HEK293 (cell line): ENCODE results near the gene CEACAM6.

ENCODE experiments used
- FEZF1 ChIP-seq: fragments of 450-650 bp; formaldehyde crosslinking; IDR thresholded peaks from 2 replicates; pipeline ENCODE4 v1.5.1; 2016; ENCODE audit warnings: missing biosample characterization, missing genetic modification characterization
- GLIS1 ChIP-seq: fragments of 450-650 bp; formaldehyde crosslinking; IDR thresholded peaks from 2 replicates; pipeline ENCODE4 v1.5.1; 2016; ENCODE audit warnings: missing biosample characterization, missing genetic modification characterization
- GLIS2 ChIP-seq: fragments of 450-650 bp; formaldehyde crosslinking; IDR thresholded peaks from 2 replicates; pipeline ENCODE4 v1.5.1; 2016; ENCODE audit warnings: missing biosample characterization, missing genetic modification characterization
- HOXA7 ChIP-seq: sonication (generic); formaldehyde crosslinking; IDR thresholded peaks from 2 replicates; pipeline ENCODE4 v1.8.1; 2022; ENCODE audit warnings: missing genetic modification reagents, borderline replicate concordance
- HOXC10 ChIP-seq: sonication (generic); formaldehyde crosslinking; IDR thresholded peaks from 2 replicates; pipeline ENCODE4 v1.8.1; 2023; ENCODE audit warnings: mild to moderate bottlenecking, missing genetic modification reagents
- MYNN ChIP-seq: fragments of 450-650 bp; formaldehyde crosslinking; IDR thresholded peaks from 2 replicates; pipeline ENCODE4 v1.5.1; 2016; ENCODE audit warnings: missing biosample characterization, missing genetic modification characterization, borderline replicate concordance
- OSR2 ChIP-seq: fragments of 450-650 bp; formaldehyde crosslinking; IDR thresholded peaks from 2 replicates; pipeline ENCODE4 v1.5.1; 2016; ENCODE audit warnings: missing biosample characterization, missing genetic modification characterization
- SCRT2 ChIP-seq: fragments of 450-650 bp; formaldehyde crosslinking; IDR thresholded peaks from 2 replicates; pipeline ENCODE4 v1.5.1; 2016; ENCODE audit warnings: missing biosample characterization, missing genetic modification characterization
- SETDB1 ChIP-seq: IDR thresholded peaks from one replicate; pipeline ENCODE4 v1.6.1; 2017; ENCODE audit warnings: mild to moderate bottlenecking, low read length, moderate library complexity, mixed read lengths; ENCODE audit not compliant: insufficient read length
- ZBTB1 ChIP-seq: fragments of 450-650 bp; formaldehyde crosslinking; IDR thresholded peaks from 2 replicates; pipeline ENCODE4 v1.5.1; 2016; ENCODE audit warnings: missing biosample characterization, missing genetic modification characterization
- ZFHX2 ChIP-seq: fragments of 450-650 bp; formaldehyde crosslinking; conservative IDR thresholded peaks from 2 replicates; pipeline ENCODE4 v1.5.1; 2016; ENCODE audit warnings: missing biosample characterization, missing genetic modification characterization
- ZFP3 ChIP-seq: fragments of 450-650 bp; formaldehyde crosslinking; IDR thresholded peaks from 2 replicates; pipeline ENCODE4 v1.5.1; 2016; ENCODE audit warnings: low read depth, missing biosample characterization, missing genetic modification characterization
- ZFP37 ChIP-seq: fragments of 450-650 bp; formaldehyde crosslinking; IDR thresholded peaks from 2 replicates; pipeline ENCODE4 v1.5.1; 2016; ENCODE audit warnings: missing biosample characterization, missing genetic modification characterization
- ZNF2 ChIP-seq: fragments of 450-650 bp; formaldehyde crosslinking; IDR thresholded peaks from 2 replicates; pipeline ENCODE4 v1.5.1; 2016; ENCODE audit warnings: missing biosample characterization, missing genetic modification characterization
- ZNF211 ChIP-seq: fragments of 450-650 bp; formaldehyde crosslinking; IDR thresholded peaks from 2 replicates; pipeline ENCODE4 v1.5.1; 2016; ENCODE audit warnings: low read depth, missing biosample characterization, missing genetic modification characterization
- ZNF221 ChIP-seq: fragments of 450-650 bp; formaldehyde crosslinking; IDR thresholded peaks from 2 replicates; pipeline ENCODE4 v1.5.1; 2017; ENCODE audit warnings: missing biosample characterization, missing genetic modification characterization, borderline replicate concordance
- ZNF302 ChIP-seq: fragments of 450-650 bp; formaldehyde crosslinking; IDR thresholded peaks from 2 replicates; pipeline ENCODE4 v1.5.1; 2016; ENCODE audit warnings: missing biosample characterization, missing genetic modification characterization, low read depth
- ZNF416 ChIP-seq: fragments of 450-650 bp; formaldehyde crosslinking; IDR thresholded peaks from 2 replicates; pipeline ENCODE4 v1.5.1; 2016; ENCODE audit warnings: missing biosample characterization, missing genetic modification characterization
- ZNF548 ChIP-seq: fragments of 450-650 bp; formaldehyde crosslinking; IDR thresholded peaks from 2 replicates; pipeline ENCODE4 v1.5.1; 2016; ENCODE audit warnings: missing biosample characterization, missing genetic modification characterization
- ZNF610 ChIP-seq: fragments of 450-650 bp; formaldehyde crosslinking; IDR thresholded peaks from 2 replicates; pipeline ENCODE4 v1.5.1; 2016; ENCODE audit warnings: missing biosample characterization, missing genetic modification characterization, borderline replicate concordance
- ZNF658 ChIP-seq: fragments of 450-650 bp; formaldehyde crosslinking; IDR thresholded peaks from 2 replicates; pipeline ENCODE4; 2016; ENCODE audit warnings: missing biosample characterization, missing genetic modification characterization
- ZNF664 ChIP-seq: fragments of 450-650 bp; formaldehyde crosslinking; IDR thresholded peaks from 2 replicates; pipeline ENCODE4 v1.5.1; 2016; ENCODE audit warnings: missing biosample characterization, missing genetic modification characterization
- ZNF777 ChIP-seq: fragments of 450-650 bp; formaldehyde crosslinking; IDR thresholded peaks from 2 replicates; pipeline ENCODE4 v1.5.1; 2017; ENCODE audit warnings: missing biosample characterization, missing genetic modification characterization, borderline replicate concordance
- TF ChIP-seq, protein P1 (sequence below): fragments of 450-650 bp; formaldehyde crosslinking; IDR thresholded peaks from 2 replicates; pipeline ENCODE4 v1.5.1; 2016; ENCODE audit warnings: missing biosample characterization, missing genetic modification characterization
- TF ChIP-seq, protein P2 (sequence below): fragments of 450-650 bp; formaldehyde crosslinking; IDR thresholded peaks from 2 replicates; pipeline ENCODE4; 2016; ENCODE audit warnings: missing biosample characterization, missing genetic modification characterization
- TF ChIP-seq, protein P3 (sequence below): fragments of 450-650 bp; formaldehyde crosslinking; IDR thresholded peaks from 2 replicates; pipeline ENCODE4 v1.5.1; 2017; ENCODE audit warnings: missing biosample characterization, missing genetic modification characterization
- TF ChIP-seq, protein P4 (sequence below): fragments of 450-650 bp; formaldehyde crosslinking; IDR thresholded peaks from 2 replicates; pipeline ENCODE4 v1.5.1; 2016; ENCODE audit warnings: missing biosample characterization, missing genetic modification characterization
- TF ChIP-seq, protein P5 (sequence below): fragments of 450-650 bp; formaldehyde crosslinking; optimal IDR thresholded peaks from 2 replicates; pipeline ENCODE3; 2016; ENCODE audit warnings: missing biosample characterization, mild to moderate bottlenecking, missing genetic modification characterization
- TF ChIP-seq, protein P6 (sequence below): sonication (generic); formaldehyde crosslinking; IDR thresholded peaks from 2 replicates; pipeline ENCODE4 v1.8.1; 2022; ENCODE audit warnings: mild to moderate bottlenecking, moderate library complexity, missing genetic modification reagents
- TF ChIP-seq, protein P7 (sequence below): fragments of 450-650 bp; formaldehyde crosslinking; IDR thresholded peaks from 2 replicates; pipeline ENCODE4 v1.5.1; 2016; ENCODE audit warnings: missing biosample characterization, missing genetic modification characterization

The CEACAM6 gene

DNA sequence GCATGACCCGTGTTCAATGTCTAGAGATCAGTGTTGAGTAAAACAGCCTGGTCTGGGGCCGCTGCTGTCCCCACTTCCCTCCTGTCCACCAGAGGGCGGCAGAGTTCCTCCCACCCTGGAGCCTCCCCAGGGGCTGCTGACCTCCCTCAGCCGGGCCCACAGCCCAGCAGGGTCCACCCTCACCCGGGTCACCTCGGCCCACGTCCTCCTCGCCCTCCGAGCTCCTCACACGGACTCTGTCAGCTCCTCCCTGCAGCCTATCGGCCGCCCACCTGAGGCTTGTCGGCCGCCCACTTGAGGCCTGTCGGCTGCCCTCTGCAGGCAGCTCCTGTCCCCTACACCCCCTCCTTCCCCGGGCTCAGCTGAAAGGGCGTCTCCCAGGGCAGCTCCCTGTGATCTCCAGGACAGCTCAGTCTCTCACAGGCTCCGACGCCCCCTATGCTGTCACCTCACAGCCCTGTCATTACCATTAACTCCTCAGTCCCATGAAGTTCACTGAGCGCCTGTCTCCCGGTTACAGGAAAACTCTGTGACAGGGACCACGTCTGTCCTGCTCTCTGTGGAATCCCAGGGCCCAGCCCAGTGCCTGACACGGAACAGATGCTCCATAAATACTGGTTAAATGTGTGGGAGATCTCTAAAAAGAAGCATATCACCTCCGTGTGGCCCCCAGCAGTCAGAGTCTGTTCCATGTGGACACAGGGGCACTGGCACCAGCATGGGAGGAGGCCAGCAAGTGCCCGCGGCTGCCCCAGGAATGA, 48.4 kb upstream of the CEACAM6 start (continued):
- TF ChIP-seq, protein P1, sequence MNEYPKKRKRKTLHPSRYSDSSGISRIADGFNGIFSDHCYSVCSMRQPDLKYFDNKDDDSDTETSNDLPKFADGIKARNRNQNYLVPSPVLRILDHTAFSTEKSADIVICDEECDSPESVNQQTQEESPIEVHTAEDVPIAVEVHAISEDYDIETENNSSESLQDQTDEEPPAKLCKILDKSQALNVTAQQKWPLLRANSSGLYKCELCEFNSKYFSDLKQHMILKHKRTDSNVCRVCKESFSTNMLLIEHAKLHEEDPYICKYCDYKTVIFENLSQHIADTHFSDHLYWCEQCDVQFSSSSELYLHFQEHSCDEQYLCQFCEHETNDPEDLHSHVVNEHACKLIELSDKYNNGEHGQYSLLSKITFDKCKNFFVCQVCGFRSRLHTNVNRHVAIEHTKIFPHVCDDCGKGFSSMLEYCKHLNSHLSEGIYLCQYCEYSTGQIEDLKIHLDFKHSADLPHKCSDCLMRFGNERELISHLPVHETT (tag by site-specific recombination), result 0 out of 2 replicates have a peak, but pooled peaks have one; percentile 52
- TF ChIP-seq, protein P2, sequence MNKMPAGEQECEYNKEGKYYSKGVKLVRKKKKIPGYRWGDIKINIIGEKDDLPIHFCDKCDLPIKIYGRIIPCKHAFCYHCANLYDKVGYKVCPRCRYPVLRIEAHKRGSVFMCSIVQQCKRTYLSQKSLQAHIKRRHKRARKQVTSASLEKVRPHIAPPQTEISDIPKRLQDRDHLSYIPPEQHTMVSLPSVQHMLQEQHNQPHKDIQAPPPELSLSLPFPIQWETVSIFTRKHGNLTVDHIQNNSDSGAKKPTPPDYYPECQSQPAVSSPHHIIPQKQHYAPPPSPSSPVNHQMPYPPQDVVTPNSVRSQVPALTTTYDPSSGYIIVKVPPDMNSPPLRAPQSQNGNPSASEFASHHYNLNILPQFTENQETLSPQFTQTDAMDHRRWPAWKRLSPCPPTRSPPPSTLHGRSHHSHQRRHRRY (tag by site-specific recombination), result no peak
- peak; percentile 100 for TF ChIP-seq SCRT2 (tag by site-specific recombination)
- no peak for TF ChIP-seq ZNF610 (tag by site-specific recombination)
- no peak; the same call in 1 of the 2 replicates for TF ChIP-seq ZNF777
- no peak for TF ChIP-seq ZNF658 (tag by site-specific recombination)
- peak; percentile 92 for TF ChIP-seq ZFP37 (tag by site-specific recombination)
- TF ChIP-seq ZNF548, result no peak
- TF ChIP-seq, protein P3, sequence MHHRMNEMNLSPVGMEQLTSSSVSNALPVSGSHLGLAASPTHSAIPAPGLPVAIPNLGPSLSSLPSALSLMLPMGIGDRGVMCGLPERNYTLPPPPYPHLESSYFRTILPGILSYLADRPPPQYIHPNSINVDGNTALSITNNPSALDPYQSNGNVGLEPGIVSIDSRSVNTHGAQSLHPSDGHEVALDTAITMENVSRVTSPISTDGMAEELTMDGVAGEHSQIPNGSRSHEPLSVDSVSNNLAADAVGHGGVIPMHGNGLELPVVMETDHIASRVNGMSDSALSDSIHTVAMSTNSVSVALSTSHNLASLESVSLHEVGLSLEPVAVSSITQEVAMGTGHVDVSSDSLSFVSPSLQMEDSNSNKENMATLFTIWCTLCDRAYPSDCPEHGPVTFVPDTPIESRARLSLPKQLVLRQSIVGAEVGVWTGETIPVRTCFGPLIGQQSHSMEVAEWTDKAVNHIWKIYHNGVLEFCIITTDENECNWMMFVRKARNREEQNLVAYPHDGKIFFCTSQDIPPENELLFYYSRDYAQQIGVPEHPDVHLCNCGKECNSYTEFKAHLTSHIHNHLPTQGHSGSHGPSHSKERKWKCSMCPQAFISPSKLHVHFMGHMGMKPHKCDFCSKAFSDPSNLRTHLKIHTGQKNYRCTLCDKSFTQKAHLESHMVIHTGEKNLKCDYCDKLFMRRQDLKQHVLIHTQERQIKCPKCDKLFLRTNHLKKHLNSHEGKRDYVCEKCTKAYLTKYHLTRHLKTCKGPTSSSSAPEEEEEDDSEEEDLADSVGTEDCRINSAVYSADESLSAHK (tag by site-specific recombination), result no peak
- TF ChIP-seq ZFHX2, result peak; percentile 100
- TF ChIP-seq ZNF211 (tag by site-specific recombination), result no peak
- no peak for TF ChIP-seq SETDB1
- no peak for TF ChIP-seq FEZF1 (tag by site-specific recombination)
- TF ChIP-seq, protein P4, sequence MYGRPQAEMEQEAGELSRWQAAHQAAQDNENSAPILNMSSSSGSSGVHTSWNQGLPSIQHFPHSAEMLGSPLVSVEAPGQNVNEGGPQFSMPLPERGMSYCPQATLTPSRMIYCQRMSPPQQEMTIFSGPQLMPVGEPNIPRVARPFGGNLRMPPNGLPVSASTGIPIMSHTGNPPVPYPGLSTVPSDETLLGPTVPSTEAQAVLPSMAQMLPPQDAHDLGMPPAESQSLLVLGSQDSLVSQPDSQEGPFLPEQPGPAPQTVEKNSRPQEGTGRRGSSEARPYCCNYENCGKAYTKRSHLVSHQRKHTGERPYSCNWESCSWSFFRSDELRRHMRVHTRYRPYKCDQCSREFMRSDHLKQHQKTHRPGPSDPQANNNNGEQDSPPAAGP (tag by site-specific recombination), result peak; percentile 86
- no peak for TF ChIP-seq HOXC10
- TF ChIP-seq ZBTB1 (tag by site-specific recombination), result no peak
- TF ChIP-seq, protein P5, sequence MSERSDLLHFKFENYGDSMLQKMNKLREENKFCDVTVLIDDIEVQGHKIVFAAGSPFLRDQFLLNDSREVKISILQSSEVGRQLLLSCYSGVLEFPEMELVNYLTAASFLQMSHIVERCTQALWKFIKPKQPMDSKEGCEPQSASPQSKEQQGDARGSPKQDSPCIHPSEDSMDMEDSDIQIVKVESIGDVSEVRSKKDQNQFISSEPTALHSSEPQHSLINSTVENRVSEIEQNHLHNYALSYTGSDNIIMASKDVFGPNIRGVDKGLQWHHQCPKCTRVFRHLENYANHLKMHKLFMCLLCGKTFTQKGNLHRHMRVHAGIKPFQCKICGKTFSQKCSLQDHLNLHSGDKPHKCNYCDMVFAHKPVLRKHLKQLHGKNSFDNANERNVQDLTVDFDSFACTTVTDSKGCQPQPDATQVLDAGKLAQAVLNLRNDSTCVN (tag by site-specific recombination), result peak; percentile 26
- no peak for TF ChIP-seq ZFP3
- no peak for TF ChIP-seq HOXA7
- TF ChIP-seq MYNN (tag by site-specific recombination), result no peak
- peak; percentile 82 for TF ChIP-seq GLIS1
- TF ChIP-seq OSR2, result no peak
- TF ChIP-seq, protein P6, sequence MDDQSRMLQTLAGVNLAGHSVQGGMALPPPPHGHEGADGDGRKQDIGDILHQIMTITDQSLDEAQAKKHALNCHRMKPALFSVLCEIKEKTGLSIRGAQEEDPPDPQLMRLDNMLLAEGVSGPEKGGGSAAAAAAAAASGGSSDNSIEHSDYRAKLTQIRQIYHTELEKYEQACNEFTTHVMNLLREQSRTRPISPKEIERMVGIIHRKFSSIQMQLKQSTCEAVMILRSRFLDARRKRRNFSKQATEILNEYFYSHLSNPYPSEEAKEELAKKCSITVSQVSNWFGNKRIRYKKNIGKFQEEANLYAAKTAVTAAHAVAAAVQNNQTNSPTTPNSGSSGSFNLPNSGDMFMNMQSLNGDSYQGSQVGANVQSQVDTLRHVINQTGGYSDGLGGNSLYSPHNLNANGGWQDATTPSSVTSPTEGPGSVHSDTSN (CRISPR knock-in tag), result no peak
- no peak for TF ChIP-seq ZNF302 (tag by site-specific recombination)
- TF ChIP-seq GLIS2 (tag by site-specific recombination), result peak; percentile 91
- TF ChIP-seq ZNF664 (tag by site-specific recombination), result no peak
- no peak for TF ChIP-seq ZNF416 (tag by site-specific recombination)
- TF ChIP-seq ZNF2 (tag by site-specific recombination), result peak; percentile 90; the same call in 1 of the 2 replicates
- TF ChIP-seq, protein P7, sequence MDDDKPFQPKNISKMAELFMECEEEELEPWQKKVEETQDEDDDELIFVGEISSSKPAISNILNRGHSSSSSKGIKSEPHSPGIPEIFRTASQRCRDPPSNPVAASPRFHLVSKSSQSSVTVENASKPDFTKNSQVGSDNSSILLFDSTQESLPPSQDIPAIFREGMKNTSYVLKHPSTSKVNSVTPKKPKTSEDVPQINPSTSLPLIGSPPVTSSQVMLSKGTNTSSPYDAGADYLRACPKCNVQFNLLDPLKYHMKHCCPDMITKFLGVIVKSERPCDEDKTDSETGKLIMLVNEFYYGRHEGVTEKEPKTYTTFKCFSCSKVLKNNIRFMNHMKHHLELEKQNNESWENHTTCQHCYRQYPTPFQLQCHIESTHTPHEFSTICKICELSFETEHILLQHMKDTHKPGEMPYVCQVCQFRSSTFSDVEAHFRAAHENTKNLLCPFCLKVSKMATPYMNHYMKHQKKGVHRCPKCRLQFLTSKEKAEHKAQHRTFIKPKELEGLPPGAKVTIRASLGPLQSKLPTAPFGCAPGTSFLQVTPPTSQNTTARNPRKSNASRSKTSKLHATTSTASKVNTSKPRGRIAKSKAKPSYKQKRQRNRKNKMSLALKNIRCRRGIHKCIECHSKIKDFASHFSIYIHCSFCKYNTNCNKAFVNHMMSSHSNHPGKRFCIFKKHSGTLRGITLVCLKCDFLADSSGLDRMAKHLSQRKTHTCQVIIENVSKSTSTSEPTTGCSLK (tag by site-specific recombination), result no peak
- no peak for TF ChIP-seq ZNF221 (tag by site-specific recombination)
